B cell (primary cell): ENCODE results near the gene TBXAS1. TPM values are rescaled to one million over a fixed set of nuclear protein-coding genes. Genes with fewer than 3 reads are reported as not detected.

ENCODE experiments used
- ATAC-seq: fragments of 200-7000 bp; cut with Tn5 transposase; one replicate; pipeline ENCODE4 v1.10.0; 2021; ENCODE audit warnings: low read depth, mild to moderate bottlenecking, moderate number of reproducible peaks, moderate library complexity
- CTCF ChIA-PET: fragments of 350-600 bp; sonication (Branson Sonifier 250); formaldehyde crosslinking; loops from one replicate; lab custom pipeline; 2021; ENCODE audit warnings: antibody characterized with exemption, inconsistent platforms; lab: Charles Lee
- POLR2A ChIA-PET: fragments of 350-600 bp; sonication (Branson Sonifier 250); formaldehyde crosslinking; loops from one replicate; lab custom pipeline; 2021; ENCODE audit warnings: antibody characterized with exemption; lab: Charles Lee
- DNase-seq: peaks from one replicate; pipeline ENCODE4 v3.0.0; 2013
- H2AFZ ChIP-seq: 2 replicates; pipeline ENCODE4 v1.6.1; 2012; ENCODE audit warnings: mild to moderate bottlenecking, low read depth, low read length; ENCODE audit not compliant: insufficient read depth, poor library complexity, severe bottlenecking
- H3K27ac ChIP-seq, 2 donors: 1 replicate in 1 of 2; 2 replicates in 1 of 2; pipeline ENCODE4 v1.5.1; 2012 to 2013; ENCODE audit warnings: low read length in 2 of 2, mild to moderate bottlenecking in 2 of 2, moderate library complexity in 1 of 2
- H3K27me3 ChIP-seq, 4 experiments: fragments of 200-600 bp in 1 of 4; sonication (generic) in 1 of 4; replicated peaks in 1 of 4; 1 replicate in 2 of 4; 2 replicates in 2 of 4; pipeline versions ENCODE4 v1.6.1 to v1.7.0; 2013 to 2016; ENCODE audit warnings: low read length in 3 of 4, mild to moderate bottlenecking in 2 of 4, mixed read lengths in 1 of 4, moderate library complexity in 1 of 4; ENCODE audit not compliant: insufficient read depth in 4 of 4, control insufficient read depth in 3 of 4; ENCODE audit errors: control extremely low read depth in 1 of 4
- H3K36me3 ChIP-seq, 2 experiments: replicated peaks in 1 of 2; 1 replicate in 1 of 2; 2 replicates in 1 of 2; pipeline versions ENCODE4 v1.6.1 to v1.7.1; 2013; ENCODE audit warnings: low read length in 1 of 2; ENCODE audit not compliant: insufficient read depth in 2 of 2, control insufficient read depth in 1 of 2; ENCODE audit errors: control extremely low read depth in 1 of 2, extremely low read depth in 1 of 2
- H3K4me1 ChIP-seq, 2 donors: fragments of 200-600 bp in 1 of 2; sonication (generic) in 1 of 2; 1 replicate in 1 of 2; 2 replicates in 1 of 2; pipeline versions ENCODE4 v1.5.1 to v1.6.1; 2013 to 2017; ENCODE audit warnings: low read length in 2 of 2; ENCODE audit not compliant: control insufficient read depth in 2 of 2, insufficient read depth in 2 of 2
- H3K4me2 ChIP-seq: replicated peaks from 2 replicates; pipeline ENCODE3; 2012; ENCODE audit warnings: mild to moderate bottlenecking, low read depth, low read length; ENCODE audit not compliant: poor library complexity, severe bottlenecking
- H3K4me3 ChIP-seq, 5 experiments: fragments of 200-600 bp in 1 of 5; sonication (generic) in 1 of 5; 1 replicate in 3 of 5; 2 replicates in 2 of 5; pipeline versions ENCODE4 v1.5.1 to v1.7.0; 2011 to 2016; ENCODE audit warnings: low read length in 4 of 5, mild to moderate bottlenecking in 4 of 5, low read depth in 2 of 5, control low read depth in 1 of 5, moderate library complexity in 1 of 5; ENCODE audit not compliant: insufficient read depth in 1 of 5; ENCODE audit errors: control extremely low read depth in 1 of 5, extremely low read depth in 1 of 5
- H3K79me2 ChIP-seq: fragments of 200-600 bp; sonication (generic); one replicate; pipeline ENCODE4 v1.6.0; 2016; ENCODE audit warnings: low read length; ENCODE audit not compliant: control insufficient read depth, insufficient read depth
- H3K9ac ChIP-seq: fragments of 200-600 bp; sonication (generic); 2 replicates; pipeline ENCODE4 v1.6.1; 2017; ENCODE audit warnings: mild to moderate bottlenecking, low read length, moderate library complexity
- H3K9me3 ChIP-seq, 3 donors: one replicate each; pipeline versions ENCODE4 v1.6.1 to v1.7.1; 2013; ENCODE audit warnings: low read length in 2 of 3; ENCODE audit not compliant: control insufficient read depth in 2 of 3, insufficient read depth in 1 of 3; ENCODE audit errors: control extremely low read depth in 1 of 3
- H4K20me1 ChIP-seq: 2 replicates; pipeline ENCODE4 v1.6.0; 2012; ENCODE audit warnings: mild to moderate bottlenecking, low read length; ENCODE audit not compliant: insufficient read depth, control insufficient read depth, poor library complexity, severe bottlenecking
- H3K27ac Mint-ChIP-seq: one replicate; pipeline ENCODE4 v1.8.0; 2021; ENCODE audit warnings: mixed read lengths
- H3K27me3 Mint-ChIP-seq: one replicate; pipeline ENCODE4 v1.8.0; 2021; ENCODE audit warnings: mixed read lengths
- H3K4me1 Mint-ChIP-seq: one replicate; pipeline ENCODE4 v1.8.0; 2021; ENCODE audit warnings: mixed read lengths
- H3K4me3 Mint-ChIP-seq: one replicate; pipeline ENCODE4 v1.8.0; 2021; ENCODE audit warnings: mixed read lengths
- H3K9me3 Mint-ChIP-seq: one replicate; pipeline ENCODE4 v1.8.0; 2022; ENCODE audit warnings: mixed read lengths; ENCODE audit not compliant: insufficient read depth
- EZH2 ChIP-seq: IDR thresholded peaks from 2 replicates; pipeline ENCODE4 v1.6.1; 2012; ENCODE audit warnings: borderline replicate concordance, low read depth, mild to moderate bottlenecking, moderate library complexity, low read length; ENCODE audit not compliant: insufficient read depth, poor library complexity, severe bottlenecking
- WGBS: methylation state at CpG from one replicate; pipeline ENCODE4 v1.1.5; 2013; ENCODE audit warnings: missing lambda C conversion rate; ENCODE audit not compliant: insufficient coverage; 5-methylcytosine and 5-hydroxymethylcytosine counted together
- intact Hi-C: fragments of 100-400 bp; cut with micrococcal nuclease; formaldehyde crosslinking; loops from one replicate; pipeline ENCODE4 v1.10.0; 2022
- polyA plus RNA-seq: library from polyadenylated mRNA; depleted of rRNA; stranded (reverse); fragments of >200 nt; gene quantifications from 2 replicates; pipeline ENCODE4 v1.2.3, GENCODE V29; 2012
- total RNA-seq, 2 donors: library from RNA; stranded (reverse); fragments of 120-200 nt in 1 of 2; gene quantifications; 1 replicate in 1 of 2; 2 replicates in 1 of 2; pipeline versions ENCODE4 v1.2.3 to v1.2.4, GENCODE V29; 2013 to 2022
- TF ChIP-seq, protein P1 (sequence below): fragments of 200-600 bp; IDR thresholded peaks from one replicate; pipeline ENCODE4 v1.8.0; 2022; ENCODE audit warnings: antibody characterized with exemption, mild to moderate bottlenecking

The TBXAS1 gene
- total and polyA plus RNA-seq, 2 donors (not counting 1 experiment from before 2014, with no cell fraction given) = 8.1 to 21.0 TPM

DNA sequence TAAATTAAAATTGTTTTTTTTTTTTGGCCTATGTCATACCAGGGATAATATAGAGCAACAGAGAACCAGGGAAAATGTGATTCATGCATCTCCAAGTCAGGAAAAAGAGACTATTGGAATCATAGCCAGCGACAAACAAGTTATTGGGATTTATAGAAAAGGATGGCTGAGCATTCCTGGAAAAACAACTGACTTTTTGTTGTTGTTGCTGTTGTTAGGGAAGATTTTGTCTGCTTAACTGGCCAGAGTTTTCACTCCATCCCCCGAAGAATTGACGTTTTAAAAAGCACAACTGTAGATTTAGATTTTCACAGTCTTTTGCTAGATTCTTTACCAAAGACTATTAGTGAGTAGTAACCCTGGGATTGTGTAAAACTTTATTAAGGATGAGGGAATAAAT lies 112.4 kb downstream of the TBXAS1 start:
- no peaks in the 10 kb centered on the region for H3K27me3 ChIP-seq
- peaks cover 0 to 9% (median 7%) of the 10 kb centered on the region in 3 donors for H3K9me3 ChIP-seq
- H2AFZ ChIP-seq = no peak overlapping the region
- H3K4me1 ChIP-seq = peaks cover 19 to 25% of the 10 kb centered on the region in 2 donors
- DNase-seq (no peak), ATAC-seq (no peak)
- intact Hi-C loops = no loop called here
- no peak overlapping the region for H3K4me3 ChIP-seq
- WGBS = 100% methylated on average over 1 of the region's 3 CpGs
- H3K4me1 Mint-ChIP-seq = peaks cover 21% of the 10 kb centered on the region
- no peak overlapping the region for H3K27ac ChIP-seq
- POLR2A ChIA-PET = no interaction called here
- H3K36me3 ChIP-seq = peaks cover 0 to 1% of the 10 kb centered on the region in 2 experiments
- CTCF ChIA-PET = no interaction called here
- no peak overlapping the region for H3K4me3 Mint-ChIP-seq
- H3K9me3 Mint-ChIP-seq = peaks cover 6% of the 10 kb centered on the region
- H3K4me2 ChIP-seq = no peak overlapping the region
- peaks cover 13% of the 10 kb centered on the region for H3K27me3 Mint-ChIP-seq
- no peaks in the 10 kb centered on the region for H3K79me2 ChIP-seq
- TF ChIP-seq, protein P1, sequence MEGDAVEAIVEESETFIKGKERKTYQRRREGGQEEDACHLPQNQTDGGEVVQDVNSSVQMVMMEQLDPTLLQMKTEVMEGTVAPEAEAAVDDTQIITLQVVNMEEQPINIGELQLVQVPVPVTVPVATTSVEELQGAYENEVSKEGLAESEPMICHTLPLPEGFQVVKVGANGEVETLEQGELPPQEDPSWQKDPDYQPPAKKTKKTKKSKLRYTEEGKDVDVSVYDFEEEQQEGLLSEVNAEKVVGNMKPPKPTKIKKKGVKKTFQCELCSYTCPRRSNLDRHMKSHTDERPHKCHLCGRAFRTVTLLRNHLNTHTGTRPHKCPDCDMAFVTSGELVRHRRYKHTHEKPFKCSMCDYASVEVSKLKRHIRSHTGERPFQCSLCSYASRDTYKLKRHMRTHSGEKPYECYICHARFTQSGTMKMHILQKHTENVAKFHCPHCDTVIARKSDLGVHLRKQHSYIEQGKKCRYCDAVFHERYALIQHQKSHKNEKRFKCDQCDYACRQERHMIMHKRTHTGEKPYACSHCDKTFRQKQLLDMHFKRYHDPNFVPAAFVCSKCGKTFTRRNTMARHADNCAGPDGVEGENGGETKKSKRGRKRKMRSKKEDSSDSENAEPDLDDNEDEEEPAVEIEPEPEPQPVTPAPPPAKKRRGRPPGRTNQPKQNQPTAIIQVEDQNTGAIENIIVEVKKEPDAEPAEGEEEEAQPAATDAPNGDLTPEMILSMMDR = no peak
- TF ChIP-seq EZH2 = no peak
- no peaks in the 10 kb centered on the region for H4K20me1 ChIP-seq
- no peak overlapping the region for H3K9ac ChIP-seq
- no peak overlapping the region for H3K27ac Mint-ChIP-seq

DNA sequence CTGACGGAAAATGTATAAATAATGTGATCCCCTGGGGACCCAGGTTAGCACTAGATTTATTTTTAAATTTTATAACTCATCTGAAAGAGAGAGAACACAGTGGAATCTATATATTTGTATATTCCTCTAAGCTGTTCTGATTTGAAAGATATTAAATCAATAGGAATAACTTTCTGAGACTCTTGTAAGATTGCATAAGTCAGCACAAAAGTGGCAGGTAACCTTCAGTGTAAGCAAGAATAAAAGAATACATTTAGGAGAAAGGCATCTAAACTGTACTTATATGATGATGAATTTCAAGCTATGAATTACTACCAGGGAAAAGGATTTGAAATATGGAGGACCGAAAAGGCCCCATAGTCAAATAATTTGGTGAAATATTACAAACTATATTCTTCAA lies 112.8 kb downstream of the TBXAS1 start:
- Histone ChIP-seq H2AFZ (no peak overlapping the region), H3K4me3 (no peak overlapping the region), H3K4me2 (no peak overlapping the region), H3K79me2 (no peaks in the 10 kb centered on the region), H3K9ac (no peak overlapping the region), H3K36me3 (peaks cover 0 to 1% of the 10 kb centered on the region in 2 experiments), H3K27ac (no peak overlapping the region), H3K4me1 (peaks cover 19 to 25% of the 10 kb centered on the region in 2 donors), H3K9me3 (peaks cover 0 to 10% (median 9%) of the 10 kb centered on the region in 3 donors), H3K27me3 (no peaks in the 10 kb centered on the region), H4K20me1 (no peaks in the 10 kb centered on the region)
- Mint-ChIP-seq H3K27me3 (peaks cover 13% of the 10 kb centered on the region), H3K4me1 (peaks cover 21% of the 10 kb centered on the region), H3K27ac (no peak overlapping the region), H3K4me3 (no peak overlapping the region), H3K9me3 (peaks cover 8% of the 10 kb centered on the region)
- no CpG with 5 or more reads among the region's 2 CpGs for WGBS
- ChIA-PET CTCF (no interaction called here), POLR2A (no interaction called here)
- no peak for DNase-seq
- TF ChIP-seq, protein P1 = no peak
- no peak for TF ChIP-seq EZH2
- intact Hi-C loops = no loop called here
- no peak for ATAC-seq
